SK-N-SH (cell line): ENCODE data around the gene PHF8.

ENCODE experiments used
- CTCF ChIP-seq: fragments of 200-600 bp; sonication (generic); IDR thresholded peaks from 2 replicates; pipeline ENCODE4 v1.6.1; 2017; ENCODE audit warnings: antibody characterized with exemption, mild to moderate bottlenecking, moderate library complexity
- EP300 ChIP-seq, 2 experiments: IDR thresholded peaks; 2 replicates each; pipeline versions ENCODE4 v1.4.0 to v1.6.1; 2012; ENCODE audit warnings: borderline replicate concordance in 1 of 2, low read depth in 1 of 2, low read length in 1 of 2
- RAD21 ChIP-seq: IDR thresholded peaks from 2 replicates; pipeline ENCODE4 v1.6.1; 2012; ENCODE audit warnings: mild to moderate bottlenecking, low read length
- TEAD4 ChIP-seq: IDR thresholded peaks from 2 replicates; pipeline ENCODE4 v1.4.0; 2012; ENCODE audit warnings: mild to moderate bottlenecking, borderline replicate concordance; ENCODE audit not compliant: insufficient read depth

- no peak for TF ChIP-seq TEAD4
- TF ChIP-seq EP300 (IDR thresholded peaks at IDR 0.05; ENCODE audit: borderline replicate concordance in 1 of 2, low read depth in 1 of 2, low read length in 1 of 2): no peak
- no peak for TF ChIP-seq CTCF
- TF ChIP-seq RAD21: no peak
Observed at GRCh38 chrX:54089191-54089590, 44.9 kb upstream of the PHF8 start.
